Cardiac fibroblast (primary cell): ENCODE data around the gene PIK3CD.

Experiments
- DNase-seq, 2 donors: peaks; one replicate each; pipeline versions ENCODE4 v3.0.0 to v3.0.0-alpha.2; 2010; ENCODE audit warnings: low read depth in 2 of 2
- H3K4me3 ChIP-seq, 2 donors: replicated peaks in 1 of 2; 1 replicate in 1 of 2; 2 replicates in 1 of 2; pipeline ENCODE4 v1.5.1; 2011; ENCODE audit warnings: low read depth in 2 of 2, low read length in 2 of 2, mild to moderate bottlenecking in 2 of 2, moderate library complexity in 1 of 2
- TF ChIP-seq, protein P1 (sequence below): IDR thresholded peaks from one replicate; pipeline ENCODE4 v1.5.1; 2011; ENCODE audit warnings: low read depth, mild to moderate bottlenecking, low read length, inconsistent platforms

Gene PIK3CD

DNA sequence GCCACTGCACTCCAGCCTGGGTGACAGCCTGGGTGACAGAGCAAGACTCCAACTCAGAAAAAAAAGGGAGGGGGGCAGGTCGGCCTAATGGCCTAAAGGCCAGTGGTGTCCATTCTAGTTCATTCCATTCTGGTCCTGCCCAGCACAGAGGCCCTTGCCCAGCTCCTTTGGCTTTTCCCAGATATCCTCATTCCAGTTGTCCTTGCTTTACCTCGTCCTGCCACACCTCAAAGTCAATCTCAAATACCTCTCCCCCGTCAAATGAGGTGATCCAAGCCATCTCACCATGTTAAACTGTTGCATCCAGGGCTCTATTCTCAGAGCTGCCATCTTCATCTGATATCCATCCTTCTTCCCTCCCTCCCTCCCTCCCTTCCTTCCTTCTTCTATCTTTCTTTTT lies 19.9 kb upstream of the PIK3CD start:
- H3K4me3 ChIP-seq, result no peak overlapping the region
- TF ChIP-seq, protein P1, sequence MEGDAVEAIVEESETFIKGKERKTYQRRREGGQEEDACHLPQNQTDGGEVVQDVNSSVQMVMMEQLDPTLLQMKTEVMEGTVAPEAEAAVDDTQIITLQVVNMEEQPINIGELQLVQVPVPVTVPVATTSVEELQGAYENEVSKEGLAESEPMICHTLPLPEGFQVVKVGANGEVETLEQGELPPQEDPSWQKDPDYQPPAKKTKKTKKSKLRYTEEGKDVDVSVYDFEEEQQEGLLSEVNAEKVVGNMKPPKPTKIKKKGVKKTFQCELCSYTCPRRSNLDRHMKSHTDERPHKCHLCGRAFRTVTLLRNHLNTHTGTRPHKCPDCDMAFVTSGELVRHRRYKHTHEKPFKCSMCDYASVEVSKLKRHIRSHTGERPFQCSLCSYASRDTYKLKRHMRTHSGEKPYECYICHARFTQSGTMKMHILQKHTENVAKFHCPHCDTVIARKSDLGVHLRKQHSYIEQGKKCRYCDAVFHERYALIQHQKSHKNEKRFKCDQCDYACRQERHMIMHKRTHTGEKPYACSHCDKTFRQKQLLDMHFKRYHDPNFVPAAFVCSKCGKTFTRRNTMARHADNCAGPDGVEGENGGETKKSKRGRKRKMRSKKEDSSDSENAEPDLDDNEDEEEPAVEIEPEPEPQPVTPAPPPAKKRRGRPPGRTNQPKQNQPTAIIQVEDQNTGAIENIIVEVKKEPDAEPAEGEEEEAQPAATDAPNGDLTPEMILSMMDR, result no peak
- DNase-seq, result no peak

DNA sequence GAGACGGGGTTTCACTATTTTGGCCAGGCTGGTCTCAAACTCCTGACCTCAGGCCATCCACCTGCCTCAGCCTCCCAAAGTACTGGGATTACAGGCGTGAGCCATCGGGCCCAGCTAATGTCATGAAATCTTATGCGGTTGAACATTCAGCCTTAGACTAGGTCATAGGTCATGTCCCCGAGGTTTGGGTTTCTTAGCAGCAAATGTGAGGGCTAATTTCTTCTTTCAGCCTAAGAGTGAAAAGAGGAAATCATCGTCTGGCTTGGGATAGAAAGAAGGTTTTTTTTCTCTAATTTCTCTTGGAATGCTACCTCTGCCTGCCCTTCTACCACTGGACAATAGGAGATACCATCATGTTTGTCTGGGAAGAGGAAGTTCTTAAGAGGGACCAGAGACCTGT lies 18.0 kb upstream of the PIK3CD start:
- TF ChIP-seq, protein P1, result no peak
- no peak for DNase-seq
- no peak overlapping the region for H3K4me3 ChIP-seq

DNA sequence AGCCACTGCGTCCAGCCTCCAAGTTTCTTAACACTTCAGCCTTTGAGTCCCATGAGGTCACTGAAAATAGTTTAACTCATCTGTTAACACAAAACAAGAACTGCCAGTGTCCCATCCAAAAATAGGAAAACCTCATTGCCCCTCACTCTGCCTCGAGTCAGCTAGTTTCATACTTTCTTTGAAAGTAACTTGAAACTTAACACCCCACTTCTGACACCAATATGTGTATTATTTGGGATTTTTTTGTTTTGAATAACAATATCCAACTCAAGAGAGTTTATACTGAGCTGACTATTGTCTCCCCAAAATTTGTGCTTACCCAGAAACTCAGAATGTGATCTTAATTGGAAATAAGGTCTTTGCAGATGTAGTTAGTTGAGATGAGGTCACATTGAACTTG lies 16.9 kb upstream of the PIK3CD start:
- no peak overlapping the region for H3K4me3 ChIP-seq
- no peak for DNase-seq
- TF ChIP-seq, protein P1, result no peak

DNA sequence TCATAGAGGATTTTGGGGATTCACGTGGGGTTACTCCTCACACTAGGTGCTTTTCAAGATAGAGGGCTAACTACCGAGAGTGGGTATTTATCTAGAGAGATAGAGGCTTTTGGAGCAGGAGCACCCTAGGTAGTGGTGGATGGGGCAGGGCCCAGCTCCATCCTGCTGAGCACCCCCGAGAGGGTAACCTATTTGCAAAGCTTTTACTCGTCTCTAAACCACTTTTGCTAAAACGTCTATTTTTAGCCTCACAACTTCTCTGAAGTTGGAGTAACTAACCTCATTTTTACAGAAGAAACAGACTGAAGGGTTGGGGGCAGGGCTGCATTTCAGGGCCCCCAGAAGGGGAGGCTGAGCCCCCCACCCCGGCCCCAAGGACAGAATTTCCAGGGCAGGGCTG lies 12.3 kb upstream of the PIK3CD start:
- TF ChIP-seq, protein P1, result no peak
- H3K4me3 ChIP-seq, result no peak overlapping the region
- DNase-seq, result no peak

DNA sequence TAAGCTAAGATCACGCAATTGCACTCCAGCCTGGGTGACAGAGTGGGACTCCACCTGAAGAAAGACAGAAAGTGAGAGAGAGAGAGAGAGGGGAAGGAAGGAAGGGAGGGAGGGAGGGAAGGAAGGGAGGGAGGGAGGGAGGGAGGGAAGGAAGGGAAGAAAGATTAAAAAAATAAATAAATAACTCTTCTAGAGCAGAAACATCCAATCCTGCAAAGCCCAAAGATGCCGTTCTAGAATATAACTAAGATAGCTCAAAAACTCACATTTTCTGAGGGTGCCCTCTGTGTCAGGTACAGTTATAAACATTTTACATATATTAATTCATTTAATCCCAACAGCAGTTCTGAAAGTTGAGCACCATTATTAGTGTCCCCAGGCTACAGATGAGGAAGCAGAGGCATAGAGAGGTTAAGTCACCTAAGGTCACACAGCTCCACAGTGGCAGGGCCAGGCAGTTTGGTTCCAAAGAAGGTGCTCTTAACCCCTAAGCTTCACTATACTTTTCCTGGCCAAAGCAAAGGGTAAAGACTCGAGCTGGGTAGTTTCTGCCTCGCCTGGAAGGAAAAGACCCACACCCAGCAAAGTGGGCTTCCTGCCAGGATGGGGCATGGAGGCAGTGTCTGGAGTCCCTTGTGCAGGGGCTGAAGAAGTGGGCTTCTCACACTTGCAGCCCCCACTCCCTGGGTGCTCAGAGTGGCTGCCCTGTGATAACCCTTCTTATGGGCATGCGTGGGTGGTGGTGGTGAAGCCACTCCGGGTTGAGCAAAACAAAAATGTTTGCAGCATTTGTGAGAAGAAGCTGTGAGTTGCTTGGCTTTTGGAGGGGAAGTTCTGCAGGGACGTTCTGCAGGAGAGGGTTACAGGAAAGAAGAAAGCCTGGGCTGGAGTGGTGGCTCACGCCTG lies 7.9 kb upstream of the PIK3CD start:
- no peak for DNase-seq
- no peak overlapping the region for H3K4me3 ChIP-seq

DNA sequence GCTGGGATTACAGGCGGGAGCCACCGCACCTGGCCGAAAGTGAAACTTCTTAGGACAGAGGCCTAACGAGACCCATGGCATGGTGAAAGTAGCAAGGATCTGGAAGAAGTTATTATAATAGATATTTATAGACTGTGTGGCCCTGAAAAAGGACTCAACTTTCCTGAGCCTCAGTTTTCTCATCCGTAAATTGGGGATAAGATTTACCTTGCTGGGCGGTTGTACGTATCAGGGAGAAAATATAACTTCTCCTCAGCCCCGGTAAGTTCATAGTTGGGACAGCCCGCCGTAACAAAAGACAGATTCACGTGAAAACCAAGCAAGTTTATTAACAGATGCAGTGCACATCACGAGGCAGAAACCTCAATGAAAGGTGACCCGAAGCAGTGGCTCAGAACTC lies 5.5 kb upstream of the PIK3CD start:
- no peak for DNase-seq
- TF ChIP-seq, protein P1, result no peak
- no peak overlapping the region for H3K4me3 ChIP-seq

More for the DNA sequence above, 7.9 kb upstream of the PIK3CD start:
- TF ChIP-seq, protein P1, result no peak
